ENCODE data around the gene MYO1D.
"Not testable (repeated sequence)": the region's sequence is repeated elsewhere in the genome, so short reads cannot be mapped to it uniquely, and the experiment has no call there.

Gene MYO1D

DNA sequence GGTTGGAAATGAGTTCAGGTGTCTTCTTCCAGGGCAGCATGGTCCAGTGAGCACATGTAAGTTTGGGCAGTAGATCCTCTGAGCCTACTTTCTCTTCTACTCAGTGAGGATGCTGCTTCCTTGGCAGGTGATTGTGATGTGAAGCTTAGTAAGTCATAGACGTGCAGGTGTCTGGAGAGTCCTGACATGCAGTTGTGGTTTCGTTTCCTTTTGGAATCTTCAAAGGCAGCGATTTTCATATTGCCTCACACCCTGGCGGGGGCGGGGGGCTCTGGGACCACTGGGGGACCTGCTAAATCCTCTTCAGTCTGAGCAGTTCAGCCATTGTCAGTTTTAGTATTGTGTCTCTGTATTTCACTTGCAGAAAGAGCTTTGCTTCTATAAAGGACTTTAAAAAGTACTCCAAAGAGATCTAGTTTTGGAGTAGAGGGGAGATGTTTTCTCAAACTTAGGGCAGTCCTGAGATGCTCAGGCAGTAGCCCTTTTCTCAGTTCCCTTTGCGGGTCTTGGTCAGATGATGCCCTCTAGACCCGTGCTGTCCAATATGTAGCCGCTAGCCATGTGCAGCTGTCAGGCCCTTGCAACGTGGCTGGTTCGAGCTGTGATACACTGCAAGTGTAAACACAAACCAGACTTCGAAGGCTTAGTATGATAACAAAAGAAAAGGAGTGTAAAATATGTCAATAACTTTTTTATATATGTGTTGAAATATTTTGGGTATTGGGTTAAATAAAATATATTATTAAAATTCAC is 394.2 kb downstream of the MYO1D start:
- DNase-seq, result no peak

DNA sequence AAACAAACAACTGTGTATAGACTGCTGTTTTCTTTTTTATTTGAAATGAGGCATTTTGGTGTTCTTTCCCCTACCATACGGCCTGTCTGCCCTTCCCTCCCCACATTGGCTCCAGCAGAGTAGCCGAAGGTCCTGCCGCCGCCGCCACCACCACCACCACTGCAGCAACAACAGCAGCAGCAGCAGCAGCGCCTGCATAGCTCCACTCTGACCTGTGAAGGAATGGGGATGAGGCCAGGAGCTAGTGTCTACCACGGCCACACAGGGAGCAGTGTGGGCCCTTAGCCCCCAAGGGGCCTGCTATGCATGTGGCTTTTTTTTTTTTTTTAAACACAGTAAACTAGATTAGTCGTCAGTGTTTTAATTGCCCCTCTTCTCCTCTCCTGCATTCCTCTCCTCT is 395.7 kb downstream of the MYO1D start:
- no peak for DNase-seq

DNA sequence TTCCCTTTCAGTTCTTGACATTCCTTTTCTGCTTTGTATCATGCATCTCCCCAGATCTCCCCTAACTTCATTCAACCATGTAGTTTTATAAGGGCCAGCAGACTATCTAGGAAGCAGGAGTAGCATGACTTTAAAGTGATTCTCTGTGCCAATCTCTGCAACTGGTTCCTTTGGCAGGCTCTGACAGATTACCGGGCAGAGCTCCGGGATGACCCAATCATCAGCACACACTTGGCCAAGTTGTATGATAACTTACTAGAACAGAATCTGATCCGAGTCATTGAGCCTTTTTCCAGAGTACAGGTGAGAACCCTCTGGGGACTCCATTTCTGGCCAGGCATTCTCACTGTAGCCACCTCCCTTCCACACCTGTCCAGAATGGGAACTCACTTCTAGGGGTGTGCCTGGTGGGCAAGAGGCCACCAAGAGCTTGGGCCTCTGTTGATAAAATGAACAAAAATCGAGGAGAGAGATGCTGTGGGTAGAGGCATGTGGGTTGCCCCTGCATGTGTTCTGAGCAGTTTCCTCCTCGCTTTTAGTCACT is 397.8 kb downstream of the MYO1D start:
- DNase-seq, result no peak

DNA sequence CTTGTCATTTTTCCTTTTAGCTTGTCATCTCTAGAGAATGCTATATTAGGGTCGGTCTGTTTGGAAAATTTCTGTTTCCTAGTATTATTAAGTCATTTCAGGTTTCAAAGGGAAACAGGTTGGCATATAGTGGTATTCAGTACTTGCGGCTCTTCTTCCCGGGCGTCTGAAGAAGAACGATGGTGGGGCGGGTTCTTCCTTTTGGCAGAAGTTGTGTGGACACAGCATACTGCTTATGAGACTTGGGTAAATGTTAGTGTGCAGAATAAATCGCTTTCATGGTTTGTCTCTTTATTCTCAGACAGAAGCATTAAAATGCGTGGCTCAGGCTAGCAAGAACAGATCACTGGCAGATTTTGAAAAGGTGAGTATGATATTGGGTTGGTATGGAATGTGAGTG is 399.7 kb downstream of the MYO1D start:
- DNase-seq, result no peak

DNA sequence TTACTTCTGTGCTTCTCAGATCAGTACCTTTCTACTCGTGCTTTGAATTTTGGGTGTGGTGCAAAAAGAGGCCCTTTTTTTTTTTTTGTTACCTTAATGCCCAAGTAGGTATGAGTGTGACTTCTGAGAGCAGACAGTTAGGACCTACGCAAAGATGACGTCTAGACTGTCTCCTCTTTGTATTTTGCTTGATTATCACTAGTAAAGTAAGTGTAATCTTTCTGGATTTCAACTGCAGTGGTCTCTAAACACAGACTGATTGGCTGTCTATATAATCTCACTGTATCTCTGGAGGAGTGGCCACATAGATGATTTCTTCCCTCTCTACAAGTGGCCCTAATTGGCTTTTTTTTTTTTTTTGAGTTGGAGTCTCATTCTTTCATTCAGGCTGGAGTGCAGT is 401.7 kb downstream of the MYO1D start:
- DNase-seq, result no peak

DNA sequence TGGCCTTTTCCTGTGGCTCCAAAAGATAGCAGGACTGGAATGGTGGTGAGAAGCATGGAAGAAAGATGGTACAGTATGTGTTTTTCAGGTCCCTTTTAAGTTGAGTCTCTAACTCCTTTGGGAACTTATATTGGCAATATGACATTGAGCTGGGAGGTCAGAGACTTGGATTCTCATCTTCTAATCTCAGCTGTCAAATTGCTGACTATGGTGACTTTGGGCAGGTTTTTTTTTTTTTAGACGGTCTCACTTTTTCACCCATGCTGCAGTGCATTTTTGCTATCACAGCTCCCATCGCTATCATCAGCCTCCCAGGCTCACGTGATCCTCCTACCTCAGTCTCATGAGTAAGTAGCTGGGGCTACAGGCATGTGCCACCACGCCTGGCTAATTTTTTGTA is 405.3 kb downstream of the MYO1D start:
- no peak for DNase-seq

DNA sequence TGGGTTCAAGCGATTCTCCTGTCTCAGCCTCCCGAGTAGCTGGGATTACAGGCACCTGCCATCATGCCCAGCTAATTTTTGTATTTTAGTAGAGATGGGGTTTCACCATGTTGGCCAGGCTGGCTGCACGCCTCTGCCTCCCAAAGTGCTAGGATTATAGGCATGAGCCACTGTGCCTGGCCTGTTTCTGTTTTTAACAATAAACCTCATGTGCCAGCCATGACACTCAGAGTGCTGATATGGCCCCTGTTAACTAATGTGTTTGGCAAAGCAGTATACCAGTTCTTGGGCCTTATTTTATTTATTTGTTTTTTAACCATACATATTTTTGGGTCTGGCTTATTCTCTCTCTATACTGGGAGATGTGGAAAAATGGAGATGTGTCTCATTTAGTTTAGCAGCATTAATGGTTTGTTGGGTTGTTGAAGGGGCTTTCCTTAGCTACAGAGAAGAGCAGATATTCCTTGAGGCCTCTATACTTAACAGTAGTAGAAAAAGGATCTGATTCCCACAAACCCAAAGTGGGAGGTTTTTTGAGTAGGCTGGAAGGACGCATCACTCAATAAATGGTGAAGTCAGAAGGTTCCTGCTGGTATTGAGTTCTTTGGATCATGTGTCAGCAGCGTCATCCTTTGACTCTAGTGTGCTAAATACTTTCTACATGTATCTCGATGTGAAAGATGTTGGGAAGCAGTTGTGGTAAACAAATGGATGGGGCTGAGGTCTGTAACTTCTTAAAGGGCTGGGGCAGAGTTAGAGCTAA is 406.3 kb downstream of the MYO1D start:
- DNase-seq, result no peak

DNA sequence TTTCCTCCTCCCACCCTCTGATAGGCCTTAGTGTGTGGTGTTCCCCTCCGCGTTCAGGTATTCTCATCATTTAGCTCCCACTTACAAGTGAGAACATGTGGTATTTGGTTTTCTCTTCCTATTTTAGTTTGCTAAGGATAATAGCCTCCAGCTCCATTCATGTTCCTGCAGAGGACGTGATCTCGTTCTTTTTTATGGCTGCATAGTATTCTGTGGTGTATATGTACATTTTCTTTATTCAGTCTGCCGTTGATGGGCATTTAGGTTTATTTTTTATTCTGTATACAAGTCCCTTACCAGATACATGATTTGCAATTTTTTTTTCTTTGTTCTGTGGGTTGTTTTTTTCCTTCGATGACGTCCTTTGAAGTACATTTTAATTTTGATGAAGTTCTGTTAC is 409.0 kb downstream of the MYO1D start:
- no peak for DNase-seq

DNA sequence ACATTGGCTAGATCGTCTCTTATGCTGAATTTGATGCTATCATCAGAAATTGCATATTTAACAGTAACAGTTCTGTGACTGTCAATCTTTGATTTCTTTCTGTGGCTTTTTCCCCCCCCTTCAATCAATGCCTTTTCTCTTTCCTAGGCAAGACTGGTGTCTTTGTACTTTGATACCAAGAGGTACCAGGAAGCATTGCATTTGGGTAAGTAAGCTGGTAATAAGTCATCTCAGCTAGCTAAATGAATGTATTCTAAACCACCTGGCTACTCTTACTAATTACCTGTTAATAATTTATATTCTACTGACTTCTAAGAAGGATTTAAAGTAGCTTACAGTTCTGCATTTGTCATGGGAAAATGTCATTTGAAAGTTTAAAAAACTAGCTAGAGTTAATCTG is 412.6 kb downstream of the MYO1D start:
- DNase-seq, result no peak

DNA sequence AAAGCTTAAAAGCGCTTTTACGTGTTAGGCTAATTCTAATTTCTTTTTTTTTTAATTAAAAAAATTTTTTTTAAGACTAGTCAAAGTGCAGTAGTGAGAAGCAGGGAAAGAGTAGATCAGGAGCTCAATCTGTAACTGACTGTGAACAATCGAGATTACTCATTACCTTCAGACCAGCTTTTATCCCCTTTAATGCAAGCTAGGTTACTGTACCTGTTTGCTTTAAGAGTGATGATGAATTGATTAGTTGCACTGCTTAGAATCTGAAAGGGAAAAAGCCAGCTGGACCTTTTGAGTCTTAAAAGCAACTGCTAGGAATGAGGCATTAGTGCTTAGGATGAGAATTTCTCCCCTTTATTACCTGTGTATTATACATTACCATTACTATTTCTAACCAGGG is 413.6 kb downstream of the MYO1D start:
- DNase-seq, result no peak

DNA sequence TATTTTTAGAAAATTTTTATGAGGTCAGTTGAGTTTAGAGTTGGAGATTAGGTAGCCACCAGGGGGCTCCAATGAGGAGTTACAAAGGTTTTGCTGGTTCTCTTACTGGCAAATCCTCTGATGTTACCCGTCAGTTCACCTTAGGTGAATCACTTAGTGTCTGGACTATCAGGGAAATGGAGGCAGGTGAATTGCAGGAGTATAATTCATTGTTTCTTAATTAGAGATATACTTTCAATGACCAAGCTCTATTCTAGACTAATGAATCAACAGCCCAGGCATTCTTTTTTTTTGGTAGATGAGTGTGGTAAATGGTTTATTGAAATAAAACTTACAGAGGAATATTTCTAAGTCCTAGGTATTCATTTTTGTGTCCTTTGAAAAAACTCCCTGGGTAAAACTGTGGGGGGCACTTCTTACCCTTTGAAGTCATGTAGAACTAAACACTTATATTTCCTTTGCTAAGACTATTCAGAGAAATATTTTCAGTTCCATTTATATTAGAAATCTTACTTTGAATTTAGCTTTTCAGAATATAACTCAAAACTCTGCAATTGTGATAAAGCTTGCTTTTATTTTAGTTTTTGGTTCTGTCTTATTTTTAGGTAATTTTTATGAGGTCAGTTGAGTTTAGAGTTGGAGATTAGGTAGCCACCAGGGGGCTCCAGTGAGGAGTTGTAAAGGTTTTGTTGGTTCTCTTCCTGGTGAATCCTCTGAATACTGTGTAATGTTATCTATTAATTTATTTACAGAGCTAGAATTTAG is 414.9 kb downstream of the MYO1D start:
- no peak for DNase-seq

DNA sequence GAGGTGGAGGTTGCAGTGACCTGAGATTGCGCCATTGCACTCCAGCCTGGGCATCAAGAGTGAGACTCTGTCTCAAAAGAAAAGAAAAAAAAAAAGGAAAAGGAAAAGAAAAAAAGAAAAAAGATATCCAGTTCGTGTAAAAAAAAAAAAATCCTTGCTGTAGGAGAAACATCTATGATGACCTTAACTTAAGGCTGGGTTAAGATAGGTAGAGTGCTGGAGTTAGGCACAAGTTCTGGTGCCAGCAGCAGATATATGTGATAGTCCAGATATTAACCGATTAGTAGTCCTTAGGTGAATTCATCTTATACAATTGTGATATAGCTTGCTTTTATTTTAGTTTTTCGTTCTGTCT is 415.4 kb downstream of the MYO1D start:
- DNase-seq, result no peak

DNA sequence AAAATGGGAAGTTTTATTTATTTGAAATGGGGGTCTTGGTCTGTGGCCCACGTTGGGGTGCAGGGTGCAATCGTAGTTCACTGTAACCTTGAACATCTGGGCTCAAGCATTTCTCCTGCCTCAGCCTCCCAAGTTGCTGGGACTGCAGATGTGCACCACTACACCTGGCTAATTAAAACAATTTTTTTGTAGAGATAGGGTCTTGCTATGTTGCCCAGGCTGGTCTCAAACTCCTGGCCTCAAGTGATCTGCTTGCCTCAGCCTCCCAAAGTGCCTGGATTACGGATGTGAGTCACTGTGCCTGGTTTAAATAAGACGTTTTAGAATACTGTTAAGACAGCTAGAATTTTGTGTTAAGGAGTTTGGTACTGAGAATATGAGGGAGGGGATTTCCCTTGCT is 416.9 kb downstream of the MYO1D start:
- no peak for DNase-seq

DNA sequence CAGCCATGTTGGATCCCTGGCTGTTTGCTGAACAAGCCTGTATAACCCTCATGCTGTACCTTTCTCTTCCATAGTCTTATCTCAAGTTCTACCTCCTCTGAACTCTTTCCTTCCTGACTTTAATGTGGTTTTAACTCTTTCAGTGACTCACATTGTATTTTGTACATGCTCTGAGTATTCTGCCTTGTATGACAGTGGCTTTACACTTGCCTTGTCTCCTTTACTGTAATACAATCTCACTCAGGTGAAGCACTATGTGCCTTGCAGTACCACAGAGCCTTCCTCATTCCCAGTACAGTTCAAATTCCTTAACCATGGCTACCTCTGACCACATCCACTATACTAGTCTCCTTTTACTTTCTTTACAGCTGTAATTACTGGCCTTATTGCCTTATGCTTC is 418.6 kb downstream of the MYO1D start:
- no peak for DNase-seq

DNA sequence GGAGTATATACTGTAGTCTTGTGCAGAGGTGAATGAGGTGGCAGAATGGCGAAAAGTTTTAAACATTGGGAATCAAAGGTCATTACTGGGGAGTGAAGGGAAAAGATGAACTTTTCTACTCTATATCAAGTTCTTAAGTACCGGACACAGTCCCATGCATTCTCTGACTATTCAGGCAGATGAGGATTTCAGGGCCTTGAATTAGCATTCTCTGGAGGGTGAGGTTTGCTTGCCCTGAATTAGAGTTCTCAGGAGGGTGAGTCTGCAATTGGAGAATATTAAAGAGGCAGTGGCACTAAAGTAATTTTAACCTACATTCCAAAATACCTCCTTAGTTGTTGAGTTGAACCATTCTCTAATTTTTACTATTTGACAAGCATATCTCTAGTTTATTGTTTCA is 423.6 kb downstream of the MYO1D start:
- DNase-seq, result no peak

DNA sequence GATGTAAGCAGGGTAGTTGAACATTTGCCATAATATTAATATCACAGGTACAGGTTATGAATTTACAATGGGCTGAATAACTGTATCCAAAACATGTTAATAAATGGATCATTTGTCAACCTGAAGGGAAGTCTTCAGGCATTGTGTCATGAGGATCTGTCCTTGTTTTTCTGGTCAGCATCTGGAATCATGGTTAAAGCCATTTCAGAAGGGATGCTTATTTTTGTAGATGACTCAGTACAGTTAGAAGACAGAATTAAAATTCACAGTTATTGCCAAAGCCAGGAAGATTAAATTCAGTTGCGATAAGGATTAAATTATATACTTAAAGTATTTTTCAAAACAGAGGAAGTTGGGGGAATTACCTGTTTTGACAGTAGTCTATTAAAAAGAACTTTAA is 424.6 kb downstream of the MYO1D start:
- no peak for DNase-seq

DNA sequence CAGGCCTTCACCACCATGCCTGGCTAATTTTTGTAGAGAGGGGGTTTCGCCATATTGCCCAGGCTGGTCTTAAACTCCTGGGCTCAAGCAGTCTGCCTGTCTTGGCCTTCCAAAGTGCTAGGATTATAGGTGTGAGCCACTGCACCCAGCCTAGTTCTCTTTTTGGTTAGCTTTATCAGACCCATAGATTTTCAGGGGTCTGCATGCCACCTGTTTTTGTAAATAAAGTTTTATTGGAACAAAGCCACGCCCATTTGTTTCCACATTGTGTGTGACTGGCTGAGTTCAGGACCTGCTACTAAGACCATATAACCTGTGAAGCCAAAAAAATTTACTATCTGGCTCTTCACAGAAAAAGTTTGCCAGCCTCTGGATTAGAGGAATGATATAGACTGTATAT is 425.0 kb downstream of the MYO1D start:
- no peak for DNase-seq

DNA sequence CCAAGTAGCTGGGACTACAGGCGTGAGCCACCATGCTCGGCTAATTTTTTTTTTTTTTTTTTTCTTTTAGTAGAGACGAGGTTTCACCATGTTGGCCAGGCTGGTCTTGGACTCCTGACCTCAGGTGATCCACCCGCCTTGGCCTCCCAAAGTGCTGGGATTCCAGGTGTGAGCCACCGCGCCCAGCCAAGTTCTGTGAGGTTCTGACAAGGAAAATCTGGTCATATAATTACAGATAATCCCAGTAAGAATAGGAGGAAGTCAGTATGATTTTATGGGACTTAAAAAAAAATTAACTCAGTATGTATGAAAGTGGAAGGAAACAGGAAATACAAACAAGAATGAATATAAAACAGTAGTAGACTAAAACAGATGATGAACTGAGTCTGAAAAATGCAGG is 426.5 kb downstream of the MYO1D start:
- not testable (repeated sequence) for DNase-seq

DNA sequence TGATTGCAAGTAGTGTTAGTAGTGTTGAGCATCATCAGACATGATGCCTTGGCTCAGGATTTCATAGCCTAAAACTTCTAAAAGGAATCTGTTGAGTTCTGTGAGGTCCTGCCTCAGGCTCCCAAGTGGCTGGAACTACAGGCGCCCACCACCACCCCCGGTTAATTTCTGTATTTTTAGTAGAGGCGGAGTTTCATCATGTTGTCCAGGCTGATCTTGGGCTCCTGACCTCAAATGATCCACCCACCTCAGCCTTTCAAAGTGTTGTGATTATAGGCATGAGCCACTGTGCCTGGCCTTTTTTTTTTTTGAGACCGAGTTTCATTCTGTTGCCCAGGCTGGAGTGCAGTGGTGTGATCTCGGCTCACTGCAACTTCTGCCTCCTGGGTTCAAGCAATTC is 427.0 kb downstream of the MYO1D start:
- DNase-seq, result no peak

DNA sequence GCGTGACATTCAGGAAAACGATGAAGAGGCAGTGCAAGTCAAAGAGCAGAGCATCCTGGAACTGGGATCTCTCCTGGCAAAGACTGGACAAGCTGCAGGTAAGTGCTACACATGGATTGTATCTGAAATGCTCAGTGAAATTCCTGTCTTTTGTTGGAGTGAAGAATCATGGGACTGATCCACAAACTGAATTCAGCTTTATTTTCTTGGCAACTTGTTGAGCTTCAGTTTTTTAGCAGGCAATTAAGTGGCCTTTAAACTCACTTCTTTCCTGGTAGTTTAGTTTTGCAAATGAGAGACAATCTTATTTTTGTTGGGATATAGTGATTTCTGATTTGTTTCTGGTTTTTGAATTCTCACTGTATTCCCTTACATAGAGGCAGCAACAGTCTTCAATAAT is 430.0 kb downstream of the MYO1D start:
- no peak for DNase-seq

DNA sequence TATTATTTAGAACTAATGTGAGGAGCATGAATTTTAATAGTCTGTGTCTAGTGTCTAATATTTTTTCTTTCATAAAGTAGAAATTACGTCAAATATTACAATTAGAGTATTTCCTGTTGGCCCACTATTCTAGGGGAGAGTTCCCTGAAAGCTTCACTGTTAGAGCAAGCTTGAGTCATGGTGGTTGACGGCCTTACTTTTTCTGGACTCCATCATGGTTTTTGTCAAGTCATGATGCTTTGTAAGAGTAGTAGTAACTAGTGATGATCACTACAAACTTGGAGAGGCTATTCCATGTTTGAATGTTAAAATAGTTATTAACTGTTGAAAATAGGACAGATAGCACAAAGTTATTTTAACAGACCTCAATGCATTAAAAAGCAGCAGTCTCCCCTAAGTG is 431.0 kb downstream of the MYO1D start:
- DNase-seq, result no peak

DNA sequence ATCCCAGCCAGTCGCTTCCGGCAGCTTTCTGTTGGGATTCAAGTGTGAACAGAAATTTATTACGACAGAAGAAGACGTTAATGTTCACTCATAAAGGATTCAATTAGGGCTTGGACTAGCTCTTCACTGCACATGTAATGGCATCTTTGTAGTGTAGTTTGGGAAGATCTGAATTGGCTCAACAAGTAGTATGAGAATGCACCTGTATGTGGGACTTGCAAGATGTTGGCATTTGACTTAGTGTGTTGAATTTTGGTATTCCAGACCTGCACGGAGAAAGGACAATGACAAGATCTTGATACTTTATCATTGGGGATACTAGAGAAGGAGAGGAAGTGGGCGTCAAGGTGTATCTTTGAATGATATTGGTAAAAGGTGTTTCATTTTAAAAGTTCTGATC is 431.4 kb downstream of the MYO1D start:
- no peak for DNase-seq

DNA sequence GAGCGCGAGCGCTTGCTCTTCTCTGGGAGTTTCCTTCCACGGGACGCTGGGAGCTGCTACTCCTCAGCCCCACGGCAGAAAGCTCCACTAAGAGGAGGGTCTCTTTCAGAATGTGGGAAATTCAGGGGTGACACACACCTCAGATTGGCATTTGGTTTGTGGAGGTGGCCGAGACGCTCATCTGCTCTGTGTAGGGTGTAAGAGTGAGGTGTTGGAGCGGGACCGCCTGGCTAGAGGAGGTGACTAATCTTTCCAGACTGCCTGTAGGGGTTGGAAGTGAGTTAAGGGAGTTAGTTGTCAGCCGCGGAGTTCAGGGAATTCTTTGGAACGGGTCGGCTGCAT is 431.9 kb downstream of the MYO1D start:
- DNase-seq, result no peak

Data from GOT3 (cell line).